IMR-90 (cell line): ENCODE measurements around the gene LNP1. TPM values are rescaled to one million over a fixed set of nuclear protein-coding genes. Genes with fewer than 3 reads are reported as not detected.

Experiments used
- ATAC-seq: fragments of 200-7000 bp; cut with Tn5 transposase; 2 replicates; pipeline ENCODE4 v1.9.1; 2020; ENCODE audit warnings: low read depth, mild to moderate bottlenecking, moderate library complexity
- BruUV-seq: library from RNA; stranded (reverse); fragments of 400-500 nt; replicated peaks from 2 replicates; lab custom pipeline; 2021; lab: Mats Ljungman, UMichigan
- CTCF ChIA-PET: fragments of 300-600 bp; formaldehyde crosslinking; extraction: SDS; loops from one replicate; lab custom pipeline; 2021; ENCODE audit warnings: antibody characterized with exemption; lab: Yijun Ruan, JAX
- POLR2A ChIA-PET: fragments of 300-600 bp; sonication (Branson Sonifier 250); formaldehyde crosslinking; loops from one replicate; lab custom pipeline; 2022; ENCODE audit warnings: antibody characterized with exemption; ENCODE audit not compliant: unreplicated experiment; lab: Charles Lee
- DNase-seq: peaks from one replicate; pipeline ENCODE4 v3.0.0; 2013
- H2AFZ ChIP-seq: replicated peaks from 2 replicates; pipeline ENCODE3; 2013; ENCODE audit warnings: low read length, mild to moderate bottlenecking; ENCODE audit not compliant: poor library complexity
- H2AK5ac ChIP-seq: 2 replicates; pipeline ENCODE4 v1.6.1; 2013; ENCODE audit warnings: low read depth, low read length, inconsistent platforms
- H2AK9ac ChIP-seq: replicated peaks from 2 replicates; pipeline ENCODE3; 2013; ENCODE audit warnings: mild to moderate bottlenecking, low read depth, low read length, moderate library complexity; ENCODE audit not compliant: poor library complexity
- H2BK120ac ChIP-seq: 2 replicates; pipeline ENCODE4 v1.6.1; 2013; ENCODE audit warnings: low read depth, low read length, inconsistent platforms
- H2BK15ac ChIP-seq: 3 replicates; pipeline ENCODE4 v1.6.1; 2013; ENCODE audit warnings: low read depth, low read length, inconsistent platforms
- H2BK20ac ChIP-seq: 2 replicates; pipeline ENCODE4 v1.6.1; 2013; ENCODE audit warnings: low read depth, mild to moderate bottlenecking, inconsistent platforms, low read length, moderate library complexity
- H2BK5ac ChIP-seq: 2 replicates; pipeline ENCODE4 v1.6.1; 2013; ENCODE audit warnings: mild to moderate bottlenecking, low read depth, low read length, inconsistent platforms; ENCODE audit not compliant: poor library complexity, severe bottlenecking
- H3K14ac ChIP-seq: replicated peaks from 2 replicates; pipeline ENCODE4 v1.6.1; 2013; ENCODE audit warnings: low read depth, low read length, inconsistent platforms
- H3K18ac ChIP-seq: 2 replicates; pipeline ENCODE4 v1.6.1; 2013; ENCODE audit warnings: low read depth, low read length, control low read depth
- H3K23ac ChIP-seq: 2 replicates; pipeline ENCODE4 v1.6.1; 2013; ENCODE audit warnings: low read depth, low read length, inconsistent platforms
- H3K27ac ChIP-seq: 2 replicates; pipeline ENCODE4 v1.5.1; 2013; ENCODE audit warnings: mild to moderate bottlenecking, control low read depth, low read length; ENCODE audit not compliant: insufficient read depth
- H3K27me3 ChIP-seq: 2 replicates; pipeline ENCODE4 v1.6.1; 2013; ENCODE audit warnings: low read length; ENCODE audit not compliant: control insufficient read depth, insufficient read depth
- H3K36me3 ChIP-seq: 2 replicates; pipeline ENCODE4 v1.6.1; 2013; ENCODE audit warnings: low read length, mixed read lengths; ENCODE audit not compliant: control insufficient read depth, insufficient read depth
- H3K4ac ChIP-seq: 2 replicates; pipeline ENCODE4 v1.6.1; 2013; ENCODE audit warnings: low read depth, low read length, inconsistent platforms
- H3K4me1 ChIP-seq: 2 replicates; pipeline ENCODE4 v1.6.1; 2013; ENCODE audit warnings: low read length, mixed read lengths; ENCODE audit not compliant: control insufficient read depth, insufficient read depth
- H3K4me2 ChIP-seq: 2 replicates; pipeline ENCODE4 v1.6.1; 2013; ENCODE audit warnings: low read depth, mild to moderate bottlenecking, control low read depth, low read length, moderate library complexity
- H3K4me3 ChIP-seq: 2 replicates; pipeline ENCODE4 v1.5.1; 2013; ENCODE audit warnings: low read depth, mild to moderate bottlenecking, control low read depth, low read length, moderate library complexity; ENCODE audit not compliant: insufficient read depth
- H3K56ac ChIP-seq: 2 replicates; pipeline ENCODE4 v1.6.1; 2013; ENCODE audit warnings: low read length, inconsistent platforms; ENCODE audit not compliant: insufficient read depth; ENCODE audit errors: extremely low read depth
- H3K79me1 ChIP-seq, 2 experiments: 2 replicates each; pipeline ENCODE4 v1.6.1; 2013; ENCODE audit warnings: low read length in 2 of 2, inconsistent platforms in 1 of 2, low read depth in 1 of 2
- H3K9ac ChIP-seq: 2 replicates; pipeline ENCODE4 v1.6.1; 2013; ENCODE audit warnings: low read depth, low read length, control low read depth
- H3K9me1 ChIP-seq: 2 replicates; pipeline ENCODE4 v1.6.1; 2013; ENCODE audit warnings: low read length, inconsistent platforms; ENCODE audit not compliant: insufficient read depth
- H3K9me3 ChIP-seq: 2 replicates; pipeline ENCODE4 v1.6.1; 2013; ENCODE audit warnings: low read length; ENCODE audit not compliant: control insufficient read depth, insufficient read depth
- H4K20me1 ChIP-seq: 2 replicates; pipeline ENCODE4 v1.6.1; 2013; ENCODE audit warnings: low read length, inconsistent platforms; ENCODE audit not compliant: insufficient read depth
- H4K5ac ChIP-seq: 2 replicates; pipeline ENCODE4 v1.6.1; 2013; ENCODE audit warnings: mild to moderate bottlenecking, low read depth, low read length, control low read depth
- H4K8ac ChIP-seq, 2 experiments: 2 replicates each; pipeline ENCODE4 v1.6.1; 2013; ENCODE audit warnings: low read depth in 2 of 2, low read length in 2 of 2, control low read depth in 1 of 2, inconsistent platforms in 1 of 2
- H4K91ac ChIP-seq: 2 replicates; pipeline ENCODE4 v1.6.1; 2013; ENCODE audit warnings: low read depth, low read length, inconsistent platforms; ENCODE audit not compliant: insufficient read depth
- BHLHE40 ChIP-seq: fragments of 150-350 bp; IDR thresholded peaks from 2 replicates; pipeline ENCODE4 v1.6.1; 2016; ENCODE audit warnings: mild to moderate bottlenecking, low read depth, low read length
- CHD1 ChIP-seq: IDR thresholded peaks from 2 replicates; pipeline ENCODE4 v1.6.1; 2012; ENCODE audit warnings: low read depth, low read length, improper control_type of control experiment
- MAFK ChIP-seq: IDR thresholded peaks from 2 replicates; pipeline ENCODE4 v1.6.1; 2012; ENCODE audit warnings: low read depth, low read length, improper control_type of control experiment
- MXI1 ChIP-seq: IDR thresholded peaks from 2 replicates; pipeline ENCODE4 v1.6.1; 2012; ENCODE audit warnings: low read depth, mild to moderate bottlenecking, low read length, moderate library complexity, borderline replicate concordance
- RAD21 ChIP-seq: IDR thresholded peaks from 2 replicates; pipeline ENCODE4 v1.6.1; 2012; ENCODE audit warnings: low read length, improper control_type of control experiment
- RFX5 ChIP-seq: IDR thresholded peaks from 2 replicates; pipeline ENCODE4 v1.8.0; 2012; ENCODE audit warnings: low read depth, mild to moderate bottlenecking, low read length, moderate library complexity
- SMC3 ChIP-seq: fragments of 150-350 bp; IDR thresholded peaks from 2 replicates; pipeline ENCODE4 v1.6.1; 2016; ENCODE audit warnings: low read depth, mild to moderate bottlenecking, antibody characterized with exemption, low read length, moderate library complexity
- WGBS, 2 experiments: methylation state at CpG; one replicate each; pipeline versions ENCODE4 v1.1.5 to v1.1.7; 2013; ENCODE audit warnings: missing lambda C conversion rate in 2 of 2; ENCODE audit not compliant: insufficient read length in 1 of 2; ENCODE audit errors: extremely low coverage in 2 of 2; 5-methylcytosine and 5-hydroxymethylcytosine counted together
- dilution Hi-C: fragments of 300-500 bp; cut with HindIII; formaldehyde crosslinking; loops from one replicate; pipeline ENCODE4 v1.14.3; 2018; ENCODE audit warnings: low sequenced_read_pairs; ENCODE audit not compliant: unreplicated experiment
- in situ Hi-C: fragments of 300-500 bp; cut with MboI; formaldehyde crosslinking; loops from 3 replicates; pipeline ENCODE4 v1.14.3; 2019; ENCODE audit warnings: low sequenced_read_pairs, inconsistent platforms, mixed read lengths
- intact Hi-C: fragments of 100-400 bp; cut with micrococcal nuclease; formaldehyde crosslinking; loops from 2 replicates; pipeline ENCODE4 v1.10.0; 2022
- polyA plus RNA-seq, 3 experiments: library from polyadenylated mRNA; depleted of rRNA; stranded (reverse); fragments of >200 nt; gene quantifications; 2 replicates each; pipeline ENCODE4 v1.2.3, GENCODE V29; 2012; ENCODE audit warnings: low replicate concordance in 1 of 3
- total RNA-seq: library from RNA; depleted of rRNA; stranded (reverse); fragments of >200 nt; gene quantifications from 2 replicates; pipeline ENCODE4 v1.2.3, GENCODE V29; 2012

Gene LNP1
- total and polyA plus RNA-seq, 2 of the 4 experiments (the other 2 are of a cell fraction) = 2.2 to 2.4 TPM

- no peak overlapping the region for H2BK120ac ChIP-seq
- H2BK5ac ChIP-seq = no peak overlapping the region
- no peak overlapping the region for H3K4me3 ChIP-seq
- H2BK20ac ChIP-seq = no peak overlapping the region
- H3K9ac ChIP-seq = no peak overlapping the region
- peaks cover 9% of the 10 kb centered on the region; the same call in 1 of the 2 replicates for H3K9me1 ChIP-seq
- TF ChIP-seq MAFK = no peak
- no peak for TF ChIP-seq RAD21
- no peak for TF ChIP-seq BHLHE40
- TF ChIP-seq RFX5 = no peak
- no peak for TF ChIP-seq MXI1
- no peak for TF ChIP-seq SMC3
- no peak for TF ChIP-seq CHD1
- H2BK15ac ChIP-seq = no peak overlapping the region
- DNase-seq (no peak), ATAC-seq (no peak)
- no TSS peak for BruUV-seq
- peaks cover 12% of the 10 kb centered on the region for H3K4me1 ChIP-seq
- H4K20me1 ChIP-seq = peaks cover 29% of the 10 kb centered on the region
- ChIA-PET POLR2A (interaction anchor here (1.0 kb wide), 1 partner anchor 12 kb away, joined by 3 read pairs; the partner anchor contains the start of genes LNP1 and TOMM70), CTCF (no interaction called here)
- no peak overlapping the region for H4K8ac ChIP-seq
- no peak overlapping the region for H3K23ac ChIP-seq
- 0 out of 2 replicates have a peak, but pooled peaks cover 2% of the 10 kb centered on the region for H3K9me3 ChIP-seq
- no peak overlapping the region for H2AK9ac ChIP-seq
- no peaks in the 10 kb centered on the region for H3K27me3 ChIP-seq
- H3K14ac ChIP-seq = no peak overlapping the region
- no peak overlapping the region for H2AK5ac ChIP-seq
- H3K18ac ChIP-seq = no peak overlapping the region
- no CpG with 5 or more reads among the region's 1 CpG for WGBS, 2 experiments
- no peak overlapping the region for H3K56ac ChIP-seq
- peaks cover 18 to 43% of the 10 kb centered on the region in 2 experiments; a peak in 3 of 4 replicates for H3K79me1 ChIP-seq
- in situ Hi-C loops = no loop called here
- H3K27ac ChIP-seq = no peak overlapping the region
- dilution Hi-C loops = no loop called here
- H3K4me2 ChIP-seq = no peak overlapping the region
- no peak overlapping the region for H2AFZ ChIP-seq
- peaks cover 2% of the 10 kb centered on the region; the same call in 1 of the 2 replicates for H3K36me3 ChIP-seq
- H3K4ac ChIP-seq = no peak overlapping the region
- H4K91ac ChIP-seq = no peak overlapping the region
- intact Hi-C loops = loop anchor here (10.0 kb wide), 2 partner anchors 326 to 554 kb away; no protein-coding TSS in a partner anchor
- no peak overlapping the region for H4K5ac ChIP-seq
These were observed 12.3 kb upstream of the LNP1 start for GRCh38 chr3:100389025-100389424.
